H1 (cell line): ENCODE data around the gene ADGRL2. TPM values are rescaled to one million over a fixed set of nuclear protein-coding genes. Genes with fewer than 3 reads are reported as not detected.

ENCODE experiments used
- CTCF ChIA-PET: fragments of 300-600 bp; sonication (Branson Sonifier 250); formaldehyde crosslinking; loops from one replicate; lab custom pipeline; 2021; ENCODE audit not compliant: partially characterized antibody; lab: Charles Lee
- POLR2A ChIA-PET: fragments of 300-600 bp; sonication (Branson Sonifier 250); formaldehyde crosslinking; loops from one replicate; lab custom pipeline; 2021; ENCODE audit warnings: inconsistent platforms; ENCODE audit not compliant: partially characterized antibody; lab: Charles Lee
- DNase-seq, 2 experiments: peaks; one replicate each; pipeline versions ENCODE4 v3.0.0 to v3.0.0-alpha.2; 2010 to 2022; ENCODE audit warnings: low spot score in 2 of 2, low read depth in 1 of 2, mixed read lengths in 1 of 2
- FAIRE-seq: peaks from 2 replicates; lab custom pipeline; 2011; peaks lifted over from hg19 to GRCh38; lab: Jason Lieb, UNC
- H2AFZ ChIP-seq: 2 replicates; pipeline ENCODE4 v1.8.1; 2012; ENCODE audit warnings: low read length, inconsistent platforms
- H2AK5ac ChIP-seq: 2 replicates; pipeline ENCODE4 v1.6.1; 2013; ENCODE audit warnings: low read depth, low read length
- H2BK120ac ChIP-seq: replicated peaks from 2 replicates; pipeline ENCODE3; 2013; ENCODE audit warnings: low read depth, low read length, inconsistent platforms
- H2BK12ac ChIP-seq: 2 replicates; pipeline ENCODE4 v1.6.1; 2013; ENCODE audit warnings: low read depth, low read length
- H2BK15ac ChIP-seq: 2 replicates; pipeline ENCODE4 v1.6.1; 2013; ENCODE audit warnings: low read length
- H2BK20ac ChIP-seq: 2 replicates; pipeline ENCODE4 v1.6.1; 2013; ENCODE audit warnings: low read length
- H2BK5ac ChIP-seq: 2 replicates; pipeline ENCODE4 v1.6.1; 2013; ENCODE audit warnings: low read depth, low read length
- H3K14ac ChIP-seq: 2 replicates; pipeline ENCODE4 v1.6.1; 2013; ENCODE audit warnings: inconsistent platforms; ENCODE audit not compliant: insufficient read length
- H3K18ac ChIP-seq: 2 replicates; pipeline ENCODE4 v1.6.1; 2013; ENCODE audit warnings: low read length; ENCODE audit errors: extremely low read depth
- H3K23ac ChIP-seq: 2 replicates; pipeline ENCODE4 v1.6.1; 2013; ENCODE audit warnings: inconsistent platforms; ENCODE audit not compliant: insufficient read length
- H3K23me2 ChIP-seq: 2 replicates; pipeline ENCODE4 v1.6.1; 2013; ENCODE audit warnings: low read depth, low read length
- H3K27ac ChIP-seq: 2 replicates; pipeline ENCODE4 v1.6.1; 2011; ENCODE audit warnings: low read depth, low read length, inconsistent platforms
- H3K27me3 ChIP-seq, 4 experiments: replicated peaks in 1 of 4; 1 replicate in 1 of 4; 2 replicates in 3 of 4; pipeline versions ENCODE4 v1.6.1 to v1.8.1; 2011 to 2013; ENCODE audit warnings: low read length in 3 of 4, mild to moderate bottlenecking in 3 of 4, inconsistent platforms in 2 of 4, mixed read lengths in 2 of 4, moderate library complexity in 1 of 4; ENCODE audit not compliant: control insufficient read depth in 3 of 4, insufficient read depth in 3 of 4; ENCODE audit errors: extremely low read depth in 1 of 4
- H3K36me3 ChIP-seq, 4 experiments: 2 replicates each; pipeline versions ENCODE4 v1.6.1 to v1.8.1; 2011 to 2013; ENCODE audit warnings: mild to moderate bottlenecking in 4 of 4, low read length in 3 of 4, moderate library complexity in 2 of 4, control low read depth in 1 of 4, inconsistent platforms in 1 of 4; ENCODE audit not compliant: insufficient read depth in 4 of 4, control insufficient read depth in 2 of 4
- H3K4ac ChIP-seq: replicated peaks from 2 replicates; pipeline ENCODE3; 2013; ENCODE audit warnings: low read length, low read depth, mixed read lengths, inconsistent platforms; ENCODE audit not compliant: insufficient read length
- H3K4me1 ChIP-seq, 4 experiments: replicated peaks in 1 of 4; 1 replicate in 1 of 4; 2 replicates in 3 of 4; pipeline versions ENCODE4 v1.6.1 to v1.8.1; 2011 to 2013; ENCODE audit warnings: low read length in 3 of 4, inconsistent platforms in 2 of 4, mixed read lengths in 1 of 4; ENCODE audit not compliant: insufficient read depth in 4 of 4, control insufficient read depth in 3 of 4
- H3K4me2 ChIP-seq, 2 experiments: 2 replicates each; pipeline versions ENCODE4 v1.6.1 to v1.8.1; 2011 to 2013; ENCODE audit warnings: low read depth in 2 of 2, low read length in 2 of 2, control low read depth in 1 of 2, inconsistent platforms in 1 of 2, mild to moderate bottlenecking in 1 of 2; ENCODE audit not compliant: insufficient read depth in 1 of 2
- H3K4me3 ChIP-seq, 4 experiments: fragments of 200-600, 300-600 bp in 1 of 4; sonication (generic), shearing (Covaris generic), sonication (Bioruptor Twin) in 1 of 4; 2 replicates each; pipeline versions ENCODE4 v1.5.1 to v1.8.1; 2011 to 2016; ENCODE audit warnings: low read length in 4 of 4, low read depth in 3 of 4, control low read depth in 2 of 4, inconsistent platforms in 2 of 4, mild to moderate bottlenecking in 2 of 4, mixed read lengths in 1 of 4, moderate library complexity in 1 of 4; ENCODE audit not compliant: insufficient read depth in 2 of 4; ENCODE audit errors: extremely low read depth in 1 of 4
- H3K56ac ChIP-seq: replicated peaks from 2 replicates; pipeline ENCODE3; 2013; ENCODE audit warnings: low read depth, mild to moderate bottlenecking, mixed read lengths, low read length, inconsistent platforms; ENCODE audit not compliant: insufficient read length
- H3K79me1 ChIP-seq: 2 replicates; pipeline ENCODE4 v1.6.1; 2013; ENCODE audit warnings: low read depth, low read length, control low read depth
- H3K79me2 ChIP-seq, 2 experiments: 2 replicates each; pipeline versions ENCODE4 v1.6.1 to v1.8.1; 2012 to 2013; ENCODE audit warnings: low read length in 2 of 2, mild to moderate bottlenecking in 2 of 2, inconsistent platforms in 1 of 2; ENCODE audit not compliant: insufficient read depth in 2 of 2, control insufficient read depth in 1 of 2
- H3K9ac ChIP-seq, 4 experiments: replicated peaks in 1 of 4; 1 replicate in 1 of 4; 2 replicates in 3 of 4; pipeline versions ENCODE4 v1.6.1 to v1.8.1; 2011 to 2013; ENCODE audit warnings: low read depth in 3 of 4, low read length in 3 of 4, control low read depth in 2 of 4, mild to moderate bottlenecking in 2 of 4, moderate library complexity in 2 of 4, inconsistent platforms in 1 of 4; ENCODE audit errors: extremely low read depth in 1 of 4
- H3K9me3 ChIP-seq, 2 experiments: 2 replicates each; pipeline versions ENCODE4 v1.6.1 to v1.8.1; 2012 to 2013; ENCODE audit warnings: mild to moderate bottlenecking in 2 of 2, moderate library complexity in 2 of 2, control low read depth in 1 of 2, inconsistent platforms in 1 of 2, low read depth in 1 of 2, low read length in 1 of 2, mixed read lengths in 1 of 2; ENCODE audit not compliant: insufficient read depth in 2 of 2
- H4K20me1 ChIP-seq, 2 experiments: replicated peaks in 1 of 2; 2 replicates each; pipeline versions ENCODE3 to v1.8.1; 2011 to 2013; ENCODE audit warnings: inconsistent platforms in 2 of 2, low read length in 2 of 2, mild to moderate bottlenecking in 1 of 2; ENCODE audit not compliant: insufficient read depth in 2 of 2, control insufficient read depth in 1 of 2
- H4K5ac ChIP-seq: 2 replicates; pipeline ENCODE4 v1.6.1; 2013; ENCODE audit warnings: low read length, low read depth, mixed read lengths, inconsistent platforms; ENCODE audit not compliant: insufficient read length
- H4K8ac ChIP-seq: 2 replicates; pipeline ENCODE4 v1.8.0; 2013; ENCODE audit warnings: mild to moderate bottlenecking, moderate library complexity, low read length, inconsistent platforms; ENCODE audit not compliant: insufficient read depth; ENCODE audit errors: extremely low read depth
- H4K91ac ChIP-seq: replicated peaks from 2 replicates; pipeline ENCODE3; 2013; ENCODE audit warnings: low read length, mixed read lengths, inconsistent platforms; ENCODE audit not compliant: insufficient read length
- CTBP2 ChIP-seq: IDR thresholded peaks from 2 replicates; pipeline ENCODE4 v1.7.0; 2011; ENCODE audit warnings: borderline replicate concordance, mild to moderate bottlenecking, moderate library complexity, mixed read lengths, low read length; ENCODE audit not compliant: insufficient read depth, insufficient read length
- polyA plus RNA-seq, 7 experiments: library from polyadenylated mRNA; depleted of rRNA in 3 of 7; stranded (reverse) in 5 of 7; unstranded in 2 of 7; fragments of >200 nt in 5 of 7; fragments of 200-250 nt in 2 of 7; gene quantifications; 1 replicate in 5 of 7; 2 replicates in 1 of 7; 4 replicates in 1 of 7; pipeline versions ENCODE4 v1.2.1 to v1.2.3, GENCODE V29; 2011 to 2013; ENCODE audit warnings: missing spikeins in 2 of 7, mixed read lengths in 2 of 7
- total RNA-seq: library from RNA; stranded (reverse); fragmentation: NEBNext Ultra II Directional; extraction: Animal tissue kit (Norgen Biotek cat#: 25700); gene quantifications from 2 replicates; pipeline ENCODE4 v1.2.1, GENCODE V29; 2021

Gene ADGRL2
- total and polyA plus RNA-seq, 2 of the 8 experiments (the other 6 are each of a cell fraction or from before 2014, with no cell fraction given) = 113 to 124 TPM

DNA sequence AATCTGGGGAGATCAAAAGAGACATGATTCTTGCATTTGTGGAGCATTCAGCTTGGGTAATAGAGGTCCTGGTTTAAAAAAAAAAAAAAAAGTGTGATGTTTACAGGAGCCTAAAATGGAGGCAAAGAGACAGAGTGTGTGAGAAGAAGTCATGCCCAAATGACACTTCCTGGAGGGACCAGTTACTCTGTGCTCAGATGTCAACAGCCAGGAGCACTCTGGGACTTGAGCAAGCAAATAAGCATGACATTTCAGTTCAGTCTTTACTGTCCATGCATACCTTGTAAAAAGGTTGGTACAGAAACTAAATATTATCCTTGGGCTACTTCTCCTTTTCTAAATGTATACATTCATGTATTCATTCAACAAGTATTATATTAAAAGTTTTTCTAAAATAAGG is 25.2 kb upstream of the ADGRL2 start:
- H2BK120ac ChIP-seq = no peak overlapping the region
- no peak overlapping the region for H4K91ac ChIP-seq
- H2BK12ac ChIP-seq = no peak overlapping the region
- H2AK5ac ChIP-seq = no peak overlapping the region
- no peak overlapping the region for H3K18ac ChIP-seq
- H3K23ac ChIP-seq = no peak overlapping the region
- no peaks in the 10 kb centered on the region for H3K36me3 ChIP-seq
- H3K9ac ChIP-seq = no peak overlapping the region
- FAIRE-seq = no peak
- no peaks in the 10 kb centered on the region for H4K20me1 ChIP-seq
- ChIA-PET POLR2A (no interaction called here), CTCF (no interaction called here)
- H3K79me1 ChIP-seq = no peaks in the 10 kb centered on the region
- H2BK5ac ChIP-seq = no peak overlapping the region
- no peak overlapping the region for H3K4ac ChIP-seq
- no peak overlapping the region for H4K5ac ChIP-seq
- H3K56ac ChIP-seq = no peak overlapping the region
- H3K4me2 ChIP-seq = no peak overlapping the region
- H3K23me2 ChIP-seq = no peaks in the 10 kb centered on the region
- no peak overlapping the region for H4K8ac ChIP-seq
- DNase-seq = no peak
- H3K4me1 ChIP-seq = peaks cover 0 to under 1% (median 0%) of the 10 kb centered on the region in 4 experiments; a peak in 1 of 7 replicates
- H3K79me2 ChIP-seq = no peaks in the 10 kb centered on the region
- H3K27ac ChIP-seq = no peak overlapping the region
- no peak overlapping the region for H3K4me3 ChIP-seq
- H2BK20ac ChIP-seq = no peak overlapping the region
- H2BK15ac ChIP-seq = no peak overlapping the region
- H3K9me3 ChIP-seq = no peaks in the 10 kb centered on the region
- no peak overlapping the region for H2AFZ ChIP-seq
- no peak overlapping the region for H3K14ac ChIP-seq
- no peak for TF ChIP-seq CTBP2
- H3K27me3 ChIP-seq = no peaks in the 10 kb centered on the region
